ENCODE results near the gene MED22.

- no peak for TF ChIP-seq TAF1 (IDR thresholded peaks at IDR 0.05; ENCODE audit: low read depth, low read length)
- no peak for TF ChIP-seq RNF2 (IDR thresholded peaks at IDR 0.05; ENCODE audit: borderline replicate concordance, low read depth, low read length, missing control alignments, poor library complexity, severe bottlenecking)
- TF ChIP-seq CTCF (IDR thresholded peaks at IDR 0.05; ENCODE audit: control extremely low read depth in 1 of 3, insufficient read depth in 1 of 3, low read depth in 1 of 3, low read length in 3 of 3) = no peak
- TF ChIP-seq HDAC6 (IDR thresholded peaks at IDR 0.05; ENCODE audit: low read depth, low read length) = no peak
Observed at GRCh38 chr9:133341369-133342068, 6.4 kb downstream of the MED22 start.

All from H1 (cell line).